ENCODE results near the gene NOS3.
A peak's percentile ranks its signal among the peaks of the same experiment; 100 is the strongest.
"Not testable (repeated sequence)": the region's sequence is repeated elsewhere in the genome, so short reads cannot be mapped to it uniquely, and the experiment has no call there.

The NOS3 gene

GRCh38 chr7:151007469-151007898 lies 16.7 kb downstream of the NOS3 start:
- Mint-ChIP-seq H3K4me3 (peak overlapping the region; percentile 73), H3K27ac (no peak overlapping the region), H3K27me3 (no peaks in the 10 kb centered on the region), H3K9me3 (no peaks in the 10 kb centered on the region), H3K4me1 (peaks cover 38% of the 10 kb centered on the region), H3K36me3 (ENCODE audit: low read depth) (no peaks in the 10 kb centered on the region)
- DNase-seq (no peak), ATAC-seq (no peak)

GRCh38 chr7:151008143-151008510 lies 17.3 kb downstream of the NOS3 start:
- Mint-ChIP-seq H3K27ac (peak overlapping the region; percentile 8), H3K4me3 (peak overlapping the region; percentile 73), H3K36me3 (ENCODE audit: low read depth) (no peaks in the 10 kb centered on the region), H3K4me1 (peaks cover 42% of the 10 kb centered on the region), H3K27me3 (no peaks in the 10 kb centered on the region), H3K9me3 (no peaks in the 10 kb centered on the region)
- no peak for DNase-seq
- ATAC-seq: no peak

- ATAC-seq: peak; percentile 78
- H3K27ac Mint-ChIP-seq: peak overlapping the region; percentile 8
- peak overlapping the region; percentile 73 for H3K4me3 Mint-ChIP-seq
- H3K27me3 Mint-ChIP-seq: no peaks in the 10 kb centered on the region
- H3K36me3 Mint-ChIP-seq (ENCODE audit: low read depth): no peaks in the 10 kb centered on the region
- peaks cover 43% of the 10 kb centered on the region for H3K4me1 Mint-ChIP-seq
- peak; percentile 89 for DNase-seq
- H3K9me3 Mint-ChIP-seq: no peaks in the 10 kb centered on the region
Measured at GRCh38 chr7:151008511-151009323, 17.9 kb downstream of the NOS3 start.

- no peak for DNase-seq
- Mint-ChIP-seq H3K27me3 (no peaks in the 10 kb centered on the region), H3K4me1 (peaks cover 50% of the 10 kb centered on the region), H3K36me3 (ENCODE audit: low read depth) (peaks cover 2% of the 10 kb centered on the region), H3K9me3 (no peaks in the 10 kb centered on the region), H3K27ac (no peak overlapping the region), H3K4me3 (peak overlapping the region; percentile 73)
- no peak for ATAC-seq
Measured at GRCh38 chr7:151009327-151010036, 18.7 kb downstream of the NOS3 start.

- H3K4me1 Mint-ChIP-seq: peaks cover 55% of the 10 kb centered on the region
- no peak for DNase-seq
- H3K36me3 Mint-ChIP-seq (ENCODE audit: low read depth): peaks cover 3% of the 10 kb centered on the region
- no peak overlapping the region for H3K27ac Mint-ChIP-seq
- ATAC-seq: no peak
- no peaks in the 10 kb centered on the region for H3K27me3 Mint-ChIP-seq
- H3K9me3 Mint-ChIP-seq: no peaks in the 10 kb centered on the region
- H3K4me3 Mint-ChIP-seq: no peak overlapping the region
Measured at GRCh38 chr7:151010037-151010306, 19.2 kb downstream of the NOS3 start.

GRCh38 chr7:151010307-151011096 lies 19.7 kb downstream of the NOS3 start:
- peaks cover 8% of the 10 kb centered on the region for H3K36me3 Mint-ChIP-seq (ENCODE audit: low read depth)
- H3K27ac Mint-ChIP-seq: peak overlapping the region; percentile 76
- H3K9me3 Mint-ChIP-seq: no peaks in the 10 kb centered on the region
- H3K4me3 Mint-ChIP-seq: peak overlapping the region; percentile 57
- H3K4me1 Mint-ChIP-seq: peaks cover 60% of the 10 kb centered on the region
- ATAC-seq (peak; percentile 8), DNase-seq (no peak)
- H3K27me3 Mint-ChIP-seq: no peaks in the 10 kb centered on the region

GRCh38 chr7:151011097-151011409 lies 20.2 kb downstream of the NOS3 start:
- Mint-ChIP-seq H3K27ac (peak overlapping the region; percentile 76), H3K9me3 (no peaks in the 10 kb centered on the region), H3K27me3 (no peaks in the 10 kb centered on the region), H3K36me3 (ENCODE audit: low read depth) (peaks cover 10% of the 10 kb centered on the region), H3K4me1 (peaks cover 62% of the 10 kb centered on the region), H3K4me3 (peak overlapping the region; percentile 57)
- ATAC-seq (no peak), DNase-seq (no peak)

- ATAC-seq, H3K27me3 Mint-ChIP-seq, H3K27ac Mint-ChIP-seq, H3K9me3 Mint-ChIP-seq, DNase-seq: not testable (repeated sequence)
- Mint-ChIP-seq H3K4me3 (peak overlapping the region; percentile 32), H3K4me1 (peaks cover 66% of the 10 kb centered on the region), H3K36me3 (ENCODE audit: low read depth) (peaks cover 10% of the 10 kb centered on the region)
Measured at GRCh38 chr7:151011616-151012015, 20.8 kb downstream of the NOS3 start.

GRCh38 chr7:151012031-151012692 lies 21.3 kb downstream of the NOS3 start:
- no peak for ATAC-seq
- Mint-ChIP-seq H3K27ac (peak overlapping the region; percentile 17), H3K36me3 (ENCODE audit: low read depth) (peaks cover 10% of the 10 kb centered on the region), H3K4me1 (peaks cover 70% of the 10 kb centered on the region), H3K9me3 (no peaks in the 10 kb centered on the region), H3K4me3 (peak overlapping the region; percentile 32), H3K27me3 (no peaks in the 10 kb centered on the region)
- DNase-seq: no peak

- H3K4me3 Mint-ChIP-seq: peak overlapping the region; percentile 18
- no peaks in the 10 kb centered on the region for H3K27me3 Mint-ChIP-seq
- ATAC-seq (no peak), DNase-seq (no peak)
- peaks cover 10% of the 10 kb centered on the region for H3K36me3 Mint-ChIP-seq (ENCODE audit: low read depth)
- H3K27ac Mint-ChIP-seq: peak overlapping the region; percentile 17
- no peaks in the 10 kb centered on the region for H3K9me3 Mint-ChIP-seq
- H3K4me1 Mint-ChIP-seq: peaks cover 70% of the 10 kb centered on the region
Measured at GRCh38 chr7:151012911-151013347, 22.1 kb downstream of the NOS3 start.

GRCh38 chr7:151013356-151013732 lies 22.5 kb downstream of the NOS3 start:
- Mint-ChIP-seq H3K9me3 (no peaks in the 10 kb centered on the region), H3K4me3 (peak overlapping the region; percentile 78), H3K27me3 (peaks cover 4% of the 10 kb centered on the region), H3K36me3 (ENCODE audit: low read depth) (peaks cover 10% of the 10 kb centered on the region), H3K4me1 (peaks cover 70% of the 10 kb centered on the region), H3K27ac (peak overlapping the region; percentile 88)
- DNase-seq: no peak
- peak; percentile 6 for ATAC-seq

GRCh38 chr7:151013733-151014497 lies 23.1 kb downstream of the NOS3 start:
- Mint-ChIP-seq H3K4me1 (peaks cover 70% of the 10 kb centered on the region), H3K4me3 (peak overlapping the region; percentile 78), H3K9me3 (no peaks in the 10 kb centered on the region), H3K27ac (peak overlapping the region; percentile 88), H3K27me3 (peaks cover 5% of the 10 kb centered on the region), H3K36me3 (ENCODE audit: low read depth) (peaks cover 10% of the 10 kb centered on the region)
- ATAC-seq: peak; percentile 33
- peak; percentile 86 for DNase-seq

GRCh38 chr7:151014950-151015349 lies 24.1 kb downstream of the NOS3 start:
- Mint-ChIP-seq H3K36me3 (ENCODE audit: low read depth) (peaks cover 10% of the 10 kb centered on the region), H3K9me3 (no peaks in the 10 kb centered on the region), H3K4me1 (peaks cover 75% of the 10 kb centered on the region), H3K4me3 (peak overlapping the region; percentile 12), H3K27ac (peak overlapping the region; percentile 88), H3K27me3 (peaks cover 10% of the 10 kb centered on the region)
- DNase-seq: no peak
- no peak for ATAC-seq

GRCh38 chr7:151015967-151016366 lies 25.1 kb downstream of the NOS3 start:
- H3K36me3 Mint-ChIP-seq (ENCODE audit: low read depth): peaks cover 10% of the 10 kb centered on the region
- no peaks in the 10 kb centered on the region for H3K9me3 Mint-ChIP-seq
- no peak overlapping the region for H3K27ac Mint-ChIP-seq
- peaks cover 66% of the 10 kb centered on the region for H3K4me1 Mint-ChIP-seq
- H3K27me3 Mint-ChIP-seq: peaks cover 20% of the 10 kb centered on the region
- DNase-seq (no peak), ATAC-seq (no peak)
- no peak overlapping the region for H3K4me3 Mint-ChIP-seq
